Activated naive CD4-positive, alpha-beta T cell (primary cell): ENCODE data around the gene SYT6.

ENCODE experiments used
- DNase-seq, 4 experiments: peaks; one replicate each; lab custom pipeline; 2025; lab: John Stamatoyannopoulos, UW

SYT6 gene

DNA sequence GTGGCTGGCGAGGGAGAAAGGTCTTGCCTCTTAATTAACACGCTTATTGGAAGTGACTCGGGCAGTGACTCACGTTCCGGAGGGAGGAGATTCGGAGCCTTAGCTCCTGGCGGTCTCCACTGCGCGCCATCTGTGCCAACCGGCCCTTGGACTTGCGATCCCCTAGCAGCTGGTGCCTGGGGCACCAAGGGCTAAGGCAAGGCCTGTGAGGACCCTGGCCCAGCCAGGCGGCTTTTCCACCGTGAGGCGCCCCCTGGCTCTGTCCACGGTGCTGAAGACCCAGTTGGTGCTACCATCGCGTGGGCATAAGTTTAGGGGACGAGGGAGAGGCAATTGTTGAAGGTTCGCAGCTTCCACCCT lies 1.3 kb upstream of the SYT6 start:
- DNase-seq: no peak

DNA sequence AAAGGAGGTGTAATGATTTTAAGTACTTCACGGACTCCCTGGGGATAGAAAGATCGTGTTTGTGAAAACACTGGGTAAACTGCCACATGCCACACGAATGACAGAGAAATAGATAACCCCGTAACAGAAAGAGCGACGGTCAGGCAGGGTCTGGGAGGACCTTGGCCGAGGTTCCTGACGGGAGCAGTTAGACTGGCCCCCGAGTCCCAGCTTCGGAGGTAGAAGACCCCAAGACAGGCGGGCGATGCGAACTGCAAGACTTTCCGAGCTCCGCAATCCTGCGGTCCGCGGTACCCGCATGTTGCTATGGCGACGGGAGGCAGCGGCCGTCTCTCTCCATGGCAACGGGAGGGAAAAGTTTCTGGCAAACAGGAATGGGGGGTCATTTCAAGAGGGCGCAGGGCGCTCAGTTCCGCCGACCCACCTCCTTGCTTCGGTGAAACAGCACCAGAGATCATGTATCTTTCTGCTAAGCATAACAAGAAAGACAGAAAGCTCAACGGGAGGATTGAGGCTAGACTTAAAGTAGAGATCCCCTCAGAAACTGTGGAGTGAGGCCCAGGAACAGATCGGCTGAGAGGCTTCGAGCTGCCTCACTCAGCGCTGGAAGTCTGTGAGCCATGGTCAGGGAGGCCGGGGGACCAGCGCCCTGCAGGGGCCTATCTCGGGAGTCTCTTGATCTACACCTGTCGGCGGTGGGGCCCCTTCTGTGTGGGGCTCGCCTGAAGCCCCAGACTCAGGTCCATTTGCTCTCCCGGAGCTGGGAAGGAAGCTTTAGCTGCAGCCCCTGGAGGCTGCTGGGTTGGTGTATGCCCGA lies 685 bp upstream of the SYT6 start:
- DNase-seq: no peak

DNA sequence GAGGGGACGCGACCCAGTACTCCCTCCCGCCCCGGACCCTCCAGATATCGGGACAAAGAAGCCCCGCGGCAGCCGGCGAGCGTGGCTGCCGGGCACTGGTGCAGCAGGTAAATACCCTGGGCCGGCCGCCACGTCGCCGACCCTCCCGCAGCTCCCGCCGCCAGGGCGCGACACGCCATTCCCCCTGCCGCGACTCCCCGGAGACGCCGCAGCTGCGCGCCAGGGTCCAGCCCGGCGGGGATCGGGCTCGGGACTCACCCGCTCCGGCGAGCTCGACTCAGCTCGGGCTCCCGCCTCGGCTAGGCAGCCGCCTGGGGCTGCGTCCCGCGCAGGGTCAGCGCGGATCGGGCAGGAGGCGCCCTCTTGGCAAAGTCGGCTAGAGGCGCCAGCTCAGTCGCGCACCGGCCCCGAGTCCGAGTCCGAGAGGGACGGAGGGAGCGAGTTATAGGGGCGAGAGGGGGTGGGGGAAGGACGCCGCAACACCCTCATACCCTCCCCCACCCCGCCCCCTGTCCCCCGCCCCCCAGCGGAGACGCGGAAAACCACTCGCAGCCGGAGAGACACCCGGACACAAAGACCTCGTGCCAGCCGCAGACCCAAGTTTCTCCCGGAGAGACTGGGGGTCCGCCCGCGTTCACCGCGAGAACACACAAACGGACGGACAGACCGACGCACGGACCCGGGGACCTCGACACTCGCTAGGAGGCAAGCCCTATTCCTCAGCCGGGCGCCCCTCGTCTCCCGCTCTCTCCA lies 985 bp downstream of the SYT6 start:
- no peak for DNase-seq

DNA sequence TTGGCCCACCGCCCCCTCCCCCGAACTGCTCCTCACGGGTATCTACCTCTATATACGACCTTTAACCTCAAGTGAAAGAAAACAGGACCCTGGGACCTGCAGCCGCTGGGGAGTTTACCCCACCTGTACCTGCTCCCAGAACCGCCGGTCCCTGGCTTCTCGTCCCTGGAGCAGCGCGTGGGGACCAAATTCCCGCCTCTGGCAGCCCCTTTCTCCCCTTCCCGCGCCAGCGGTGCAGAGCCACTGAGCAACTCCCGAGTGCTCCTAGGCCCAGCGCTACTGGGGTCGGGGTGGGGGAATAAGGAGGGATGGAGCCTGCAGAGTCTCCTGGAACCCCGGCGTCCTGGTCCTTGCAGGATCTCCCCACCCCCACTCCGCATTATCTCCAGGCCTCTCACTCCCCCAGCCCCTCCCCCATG lies 1.6 kb downstream of the SYT6 start:
- DNase-seq: no peak

DNA sequence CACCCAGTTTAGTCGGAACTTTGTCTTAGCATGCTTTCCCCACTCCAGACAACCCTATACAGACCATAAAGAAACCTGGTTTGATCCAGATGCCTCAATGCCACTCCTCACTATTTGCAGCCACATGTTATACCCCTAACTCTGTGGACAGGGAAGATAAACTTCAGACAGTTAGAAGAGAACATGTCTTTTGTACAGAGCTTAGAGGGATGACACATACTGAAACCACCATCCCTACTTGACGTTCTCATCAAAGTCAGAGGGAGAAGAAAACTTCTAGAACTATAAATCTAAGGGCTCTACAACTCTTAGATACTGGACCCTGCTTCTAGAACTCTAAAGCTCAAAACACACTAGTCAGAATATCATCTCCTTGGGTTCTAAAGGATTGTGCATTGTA lies 3.7 kb downstream of the SYT6 start:
- no peak for DNase-seq

DNA sequence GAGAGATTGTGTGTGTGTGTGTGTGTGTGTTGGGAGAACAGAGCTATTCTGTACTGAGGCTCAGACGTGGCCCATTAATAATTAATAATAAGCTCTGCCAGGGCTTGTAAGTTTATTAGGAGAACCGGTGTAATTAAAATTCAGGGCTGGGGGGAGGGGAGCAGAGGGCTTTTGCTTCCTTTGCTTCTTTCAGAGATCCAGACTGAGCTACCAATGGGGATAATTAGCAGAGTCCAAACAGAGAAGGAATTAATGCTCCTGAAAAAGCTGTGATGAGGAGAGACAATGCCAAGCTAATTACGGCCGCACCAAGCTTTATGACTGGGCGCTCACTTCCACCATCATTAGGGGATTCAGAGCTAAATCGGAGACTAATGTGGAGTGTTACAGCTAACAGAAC lies 4.5 kb downstream of the SYT6 start:
- DNase-seq: no peak

DNA sequence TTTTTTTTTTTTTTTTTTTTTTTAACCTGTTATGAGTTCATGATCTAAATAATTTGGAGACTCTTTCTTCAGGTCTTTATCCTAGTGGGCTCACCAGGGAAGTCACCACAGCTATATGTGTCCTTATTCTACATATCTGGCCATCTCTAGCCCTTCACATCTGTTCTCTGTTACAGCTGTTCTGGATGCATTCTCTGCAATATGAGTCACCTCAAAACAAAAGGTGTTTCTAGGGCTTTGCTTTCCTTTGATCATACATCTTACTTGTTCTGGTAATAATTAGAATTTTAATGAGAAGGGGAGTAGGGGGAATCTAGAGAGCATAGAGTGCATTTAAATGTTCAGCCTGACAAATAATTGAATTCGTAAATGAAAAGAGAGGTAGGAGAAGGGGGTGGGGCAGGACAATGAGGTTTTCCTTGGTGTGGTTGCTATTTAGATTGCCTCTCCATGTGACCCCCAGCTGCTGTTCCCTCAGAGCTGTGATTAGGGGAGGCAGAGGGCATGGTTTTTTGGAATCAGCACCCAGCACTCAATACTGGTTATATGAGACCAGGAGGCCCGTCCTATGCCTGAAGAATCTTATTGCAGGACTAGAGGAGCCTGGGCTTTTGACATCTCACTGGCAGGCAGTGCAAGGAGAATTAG lies 8.0 kb downstream of the SYT6 start:
- DNase-seq: no peak

DNA sequence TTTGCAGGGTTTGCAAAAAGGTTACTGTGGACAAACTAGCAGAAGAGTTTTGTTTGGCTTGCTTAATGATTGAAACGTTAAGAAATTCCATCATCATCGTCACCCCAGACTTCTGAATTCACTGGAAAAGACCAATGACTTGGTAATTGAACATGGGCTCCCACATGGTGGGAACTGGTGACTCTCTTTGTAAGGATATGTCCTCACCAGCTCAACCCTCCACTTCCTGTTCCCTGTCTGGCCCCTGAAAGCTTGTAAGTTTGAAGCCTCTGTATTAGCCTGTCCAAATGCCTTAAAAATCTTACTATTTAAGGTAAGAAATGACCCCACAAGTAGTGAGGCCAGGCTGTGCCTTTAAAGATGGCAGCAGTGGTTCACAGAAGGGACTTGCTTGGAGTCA lies 9.7 kb downstream of the SYT6 start:
- no peak for DNase-seq

DNA sequence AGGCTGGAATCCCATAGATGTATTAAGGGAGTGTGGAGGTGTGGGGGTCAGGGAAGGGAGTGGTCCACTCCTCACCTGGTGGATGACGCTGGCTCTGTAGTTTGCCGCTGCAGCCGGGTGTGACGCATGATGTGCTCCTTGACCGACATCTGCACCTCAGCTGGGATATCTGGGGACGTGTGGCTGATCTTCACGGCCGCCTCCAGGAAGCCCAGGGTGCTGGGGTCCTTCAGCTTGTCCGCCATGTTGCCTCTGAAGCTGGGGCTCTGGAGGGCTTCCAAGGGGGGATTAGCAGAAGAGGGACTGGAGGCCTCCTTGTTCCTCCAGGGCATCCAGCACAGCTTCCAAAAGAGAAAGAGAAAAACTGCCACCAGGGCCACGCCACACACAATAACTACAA lies 14.1 kb downstream of the SYT6 start:
- no peak for DNase-seq

DNA sequence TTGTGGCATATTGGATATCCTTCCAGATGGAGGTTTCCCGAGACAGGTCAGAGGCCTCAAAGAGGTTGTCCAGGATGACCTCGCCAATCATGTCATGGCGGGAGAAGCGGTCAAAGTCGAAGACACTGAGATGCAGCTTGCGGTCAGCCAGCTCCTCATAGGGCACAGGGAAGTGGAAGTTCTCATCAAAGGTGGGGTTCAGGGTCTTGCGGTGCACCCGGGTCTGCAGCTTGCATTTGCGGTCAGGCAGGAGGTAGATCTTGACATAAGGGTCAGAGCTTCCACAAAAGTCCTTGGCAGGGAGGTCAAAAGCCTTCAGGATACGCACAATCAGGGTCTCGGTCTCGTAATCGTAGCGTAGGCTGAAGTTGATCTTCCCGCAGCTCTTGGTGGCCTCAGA lies 16.2 kb downstream of the SYT6 start:
- DNase-seq: no peak

DNA sequence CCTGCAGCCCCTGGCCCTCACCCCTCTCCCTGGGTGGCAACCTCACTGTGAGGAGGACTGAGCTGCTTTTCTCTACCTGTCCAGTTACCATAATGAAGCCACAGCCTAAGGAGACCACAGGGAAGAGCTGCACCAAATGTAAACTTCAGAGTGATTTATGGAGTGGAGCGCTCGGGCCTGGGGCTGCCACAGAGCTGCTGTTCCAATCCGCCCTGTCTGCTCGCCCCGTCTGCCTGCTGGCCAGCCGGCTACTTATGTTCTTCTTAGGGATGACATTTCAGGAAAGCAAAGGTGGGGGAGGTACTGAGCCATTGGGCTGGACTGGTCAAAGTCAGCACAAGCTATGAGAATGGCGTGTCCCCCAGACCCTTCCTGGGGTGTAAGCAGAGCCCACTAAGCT lies 17.9 kb downstream of the SYT6 start:
- no peak for DNase-seq

DNA sequence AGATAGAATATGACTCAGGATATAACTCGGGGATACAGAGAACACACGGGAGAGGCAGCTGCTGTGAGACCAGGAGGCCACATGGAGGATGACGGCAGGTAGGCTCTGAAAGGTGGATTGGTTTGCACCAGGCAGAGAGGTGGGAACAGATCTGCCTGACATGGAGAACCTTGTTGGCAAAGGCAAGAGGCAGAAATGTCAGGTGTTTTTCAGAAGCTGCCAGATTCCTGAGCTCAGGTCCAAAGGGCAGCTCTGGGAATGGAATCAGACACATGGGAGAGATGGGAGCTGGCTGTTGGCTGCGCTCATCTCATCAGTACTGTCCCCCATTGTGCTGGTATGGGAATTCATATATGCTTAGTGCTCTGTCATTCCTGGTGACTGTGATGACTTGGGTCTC lies 19.2 kb downstream of the SYT6 start:
- DNase-seq: no peak

DNA sequence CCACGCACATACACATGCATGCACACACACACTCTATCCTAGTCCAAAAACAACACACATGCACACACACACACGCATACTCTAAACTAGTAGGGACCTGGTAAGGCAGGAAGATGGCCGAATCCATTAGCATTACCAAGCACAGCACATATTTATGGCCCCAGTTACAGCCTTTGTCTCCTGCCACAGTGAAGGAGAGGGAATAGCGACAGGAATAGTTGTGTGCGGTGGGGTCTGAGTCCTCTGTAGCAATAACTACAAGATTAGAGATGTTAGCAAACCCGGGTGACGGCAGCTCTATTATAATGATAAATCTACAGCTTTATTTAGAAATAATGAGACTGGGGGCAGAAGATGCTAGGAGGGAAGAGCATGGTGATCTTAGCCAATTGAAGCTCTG lies 20.5 kb downstream of the SYT6 start:
- no peak for DNase-seq

DNA sequence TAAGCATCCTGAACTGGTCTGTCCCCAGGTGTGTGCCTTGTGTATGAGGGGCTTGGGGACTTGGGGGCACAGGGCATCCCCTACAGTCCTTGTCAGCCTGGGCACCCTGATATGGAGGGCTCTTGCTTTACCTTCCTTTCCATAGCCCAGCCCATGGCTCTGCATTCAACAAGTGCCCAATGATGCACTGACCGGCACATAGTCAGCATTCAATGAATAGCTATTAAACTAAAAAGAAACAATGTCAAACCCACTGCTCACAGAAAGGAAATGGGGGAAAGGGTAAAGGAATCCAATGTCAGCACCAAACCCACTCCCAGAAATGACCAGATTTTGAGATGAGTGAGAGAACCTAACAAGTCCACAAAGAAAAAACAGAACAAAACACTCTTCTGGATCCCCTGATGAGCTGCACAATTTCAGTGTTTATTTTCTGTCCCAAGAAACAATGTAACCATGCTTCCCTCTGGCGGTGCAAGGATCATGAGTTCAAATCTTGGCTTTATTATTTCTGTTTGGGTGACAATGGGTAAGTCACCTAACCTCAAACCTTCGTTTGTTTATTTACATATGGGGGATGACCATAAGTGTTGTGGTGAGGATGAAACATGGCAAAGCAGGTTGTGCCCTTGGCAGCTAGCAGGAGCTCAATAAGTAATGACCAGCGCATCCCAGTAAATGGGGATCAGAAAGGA lies 22.0 kb downstream of the SYT6 start:
- DNase-seq: no peak

DNA sequence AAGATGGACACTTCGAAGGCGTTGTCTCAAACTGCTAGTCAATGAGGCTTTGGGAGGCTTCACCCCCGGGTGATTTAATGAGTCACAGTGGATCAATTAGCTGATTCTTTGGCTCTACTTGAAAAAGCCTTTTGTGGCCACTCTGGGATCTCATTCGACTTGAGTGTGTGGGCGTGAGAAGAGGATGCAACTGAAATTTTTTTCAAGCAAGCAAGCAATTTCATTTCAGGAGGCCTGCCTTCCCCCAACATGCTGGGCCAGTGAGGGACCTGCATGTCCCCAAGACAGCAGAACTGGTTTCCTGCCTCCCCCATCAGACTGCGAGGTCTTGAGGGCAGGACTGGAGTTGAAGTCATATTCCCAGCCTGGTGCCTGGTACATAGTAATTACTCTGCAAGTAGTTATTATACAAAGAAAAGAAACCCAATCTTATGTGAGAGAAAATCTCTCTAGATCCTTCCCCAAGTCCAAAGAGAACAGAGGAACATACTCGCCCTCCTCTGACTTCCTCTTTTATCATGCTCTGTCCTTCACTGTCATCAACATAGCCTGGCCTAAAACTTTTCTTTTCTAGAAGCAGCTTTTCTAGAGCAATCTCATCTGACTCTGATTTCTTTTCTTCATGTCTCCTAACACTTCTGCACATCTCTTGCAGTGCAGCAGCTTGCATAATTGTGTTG lies 22.7 kb downstream of the SYT6 start:
- DNase-seq: no peak

DNA sequence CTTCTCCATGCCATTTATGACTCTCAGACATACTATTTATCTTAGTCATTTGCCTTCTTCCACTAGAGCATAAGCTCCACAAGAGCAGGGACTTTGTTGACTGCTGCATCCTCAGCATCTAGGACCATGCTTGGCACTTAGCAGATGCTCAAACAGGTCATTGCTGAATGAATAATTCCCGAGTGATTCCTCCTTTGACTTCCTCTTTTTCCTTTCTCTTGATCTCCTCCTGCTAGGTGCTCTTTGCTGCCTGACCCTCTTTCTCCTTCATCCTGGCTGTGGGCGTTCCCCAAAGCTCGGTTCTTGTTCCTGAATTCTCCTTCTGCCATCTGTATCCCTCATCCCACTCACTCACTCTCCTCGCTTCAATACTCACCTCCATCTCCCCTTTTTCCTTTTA lies 23.5 kb downstream of the SYT6 start:
- DNase-seq: no peak

DNA sequence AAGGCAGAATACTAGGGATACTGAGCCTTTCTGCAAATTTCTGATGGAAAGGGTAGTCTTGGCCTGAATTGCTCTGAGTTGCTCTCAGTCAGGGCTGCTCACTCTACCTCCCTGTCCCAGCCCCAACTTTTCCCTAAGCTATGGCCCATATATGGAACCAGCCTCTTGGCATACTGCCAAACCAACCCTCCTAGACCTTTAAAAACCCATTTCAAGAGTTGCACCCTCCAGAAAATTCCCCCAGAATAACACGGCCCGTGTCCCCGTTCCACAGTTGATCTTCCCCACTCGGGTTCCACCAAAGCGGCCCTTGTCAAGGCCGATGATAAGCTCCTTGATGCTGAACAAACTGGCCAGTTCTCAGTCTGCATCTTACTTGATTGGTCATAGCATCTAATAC lies 25.4 kb downstream of the SYT6 start:
- DNase-seq: no peak

DNA sequence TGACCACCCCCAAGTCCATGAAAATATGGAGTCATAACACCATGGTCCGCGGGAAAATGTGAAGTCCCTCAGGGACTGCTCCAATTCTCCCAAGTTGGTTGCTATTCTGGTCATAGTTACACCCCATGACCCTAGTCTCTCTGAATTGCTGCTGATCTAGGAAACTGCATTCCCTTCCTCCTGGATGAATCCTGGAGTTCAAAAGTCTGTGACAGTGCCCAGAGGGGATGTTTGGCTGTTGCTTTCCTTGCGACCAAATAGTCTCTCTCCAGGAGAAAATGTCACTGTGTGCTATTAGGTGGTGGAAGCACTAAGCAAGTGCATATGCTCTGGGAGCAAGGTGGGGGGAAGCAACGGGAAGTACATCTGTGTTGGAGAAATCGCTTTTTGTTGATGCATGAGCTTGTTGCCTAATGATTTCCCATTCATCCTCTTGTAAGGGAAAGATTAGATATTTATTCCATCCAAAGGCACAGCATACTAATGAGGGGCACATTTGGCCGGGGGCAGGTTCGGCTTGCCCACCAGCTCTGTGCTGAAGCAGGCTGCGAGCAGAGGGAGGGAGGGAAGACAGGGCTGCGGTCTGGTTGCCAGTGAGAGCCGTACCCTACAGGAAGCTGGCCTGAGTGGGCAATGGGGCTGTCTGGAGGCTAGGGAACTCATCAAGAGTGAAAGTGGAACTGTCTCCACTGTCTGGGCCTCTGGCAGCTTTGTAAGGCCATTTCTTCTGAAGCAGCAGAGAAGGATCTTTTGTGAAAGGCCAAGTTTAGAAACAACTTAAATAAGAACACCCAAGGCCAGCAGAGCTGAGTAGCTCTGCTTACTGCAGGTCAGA lies 27.2 kb downstream of the SYT6 start:
- DNase-seq: no peak

DNA sequence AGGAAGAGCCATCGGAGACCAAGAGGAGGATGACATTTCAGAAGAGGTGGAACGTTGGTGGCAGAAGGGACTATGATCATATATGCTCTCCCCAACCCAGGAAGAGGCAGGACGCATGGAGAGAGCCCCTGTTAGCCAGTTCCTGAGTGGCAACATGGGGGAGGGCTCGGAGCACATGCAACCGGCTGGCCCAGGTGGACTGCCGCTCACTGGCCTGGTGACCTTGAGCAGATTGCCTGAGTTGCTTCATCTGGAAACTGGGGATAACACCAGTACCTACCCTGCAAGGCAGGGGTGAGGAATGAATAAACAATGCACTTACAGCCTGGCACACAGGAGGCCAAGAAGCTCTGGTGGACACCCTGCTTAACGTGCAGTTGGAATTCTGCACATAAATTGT lies 29.0 kb downstream of the SYT6 start:
- DNase-seq: no peak

DNA sequence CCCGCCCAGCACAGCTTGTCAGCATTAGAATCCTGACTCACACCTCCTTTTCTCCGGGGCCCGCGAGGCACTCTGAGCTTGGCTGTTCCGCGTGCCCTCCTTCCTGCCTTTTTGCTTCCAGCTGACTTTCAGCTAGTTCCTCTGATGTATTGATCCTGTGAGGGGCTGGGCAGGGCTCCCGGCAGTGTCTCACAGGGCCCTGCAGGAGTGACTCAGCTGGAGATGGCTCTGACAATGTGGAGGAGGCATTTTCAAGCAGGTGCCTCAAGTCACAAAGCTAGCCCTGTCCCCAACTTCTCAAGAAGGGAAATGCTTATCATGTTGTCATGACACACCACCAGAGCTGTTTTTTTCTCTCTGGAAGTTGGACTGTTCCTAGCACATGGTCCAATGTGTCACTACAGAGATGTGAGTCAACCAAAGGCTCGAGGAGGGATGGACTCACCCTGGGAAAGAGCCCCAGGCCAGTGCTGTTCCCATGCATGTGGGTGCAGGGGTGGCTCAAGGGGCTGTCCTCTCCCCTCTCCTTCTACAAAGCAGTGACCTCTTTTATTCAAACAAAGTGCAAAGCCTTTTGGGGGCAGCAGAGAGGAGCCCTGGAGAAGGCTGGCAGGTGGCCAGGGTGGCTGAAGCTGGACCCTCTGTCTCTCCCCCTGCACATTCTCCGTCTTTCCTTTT lies 30.6 kb downstream of the SYT6 start:
- DNase-seq: no peak
